Kidney epithelial cell (primary cell): ENCODE measurements around the gene GABPB1. TPM values are rescaled to one million over a fixed set of nuclear protein-coding genes. Genes with fewer than 3 reads are reported as not detected.

Experiments
- DNase-seq: peaks from one replicate; pipeline ENCODE4 v3.0.0-alpha.2; 2010; ENCODE audit warnings: low read depth
- H3K27me3 ChIP-seq: 2 replicates; pipeline ENCODE4 v1.6.0; 2011; ENCODE audit warnings: low read length; ENCODE audit not compliant: control insufficient read depth, insufficient read depth
- H3K36me3 ChIP-seq: 2 replicates; pipeline ENCODE4 v1.5.1; 2011; ENCODE audit warnings: low read length; ENCODE audit not compliant: control insufficient read depth, insufficient read depth
- H3K4me3 ChIP-seq: 2 replicates; pipeline ENCODE4 v1.5.1; 2011; ENCODE audit warnings: low read depth, mild to moderate bottlenecking, control low read depth, low read length
- CTCF ChIP-seq: IDR thresholded peaks from 2 replicates; pipeline ENCODE4 v1.5.1; 2011; ENCODE audit warnings: mild to moderate bottlenecking, moderate library complexity, low read length, control low read depth, inconsistent platforms; ENCODE audit not compliant: insufficient read depth, poor library complexity, severe bottlenecking
- total RNA-seq: library from RNA; depleted of rRNA; stranded (reverse); fragments of >200 nt; gene quantifications from 2 replicates; pipeline ENCODE4 v1.2.3, GENCODE V29; 2015

The GABPB1 gene
- total RNA-seq, 1 donor from 2014 or later = 44.2 TPM

DNA sequence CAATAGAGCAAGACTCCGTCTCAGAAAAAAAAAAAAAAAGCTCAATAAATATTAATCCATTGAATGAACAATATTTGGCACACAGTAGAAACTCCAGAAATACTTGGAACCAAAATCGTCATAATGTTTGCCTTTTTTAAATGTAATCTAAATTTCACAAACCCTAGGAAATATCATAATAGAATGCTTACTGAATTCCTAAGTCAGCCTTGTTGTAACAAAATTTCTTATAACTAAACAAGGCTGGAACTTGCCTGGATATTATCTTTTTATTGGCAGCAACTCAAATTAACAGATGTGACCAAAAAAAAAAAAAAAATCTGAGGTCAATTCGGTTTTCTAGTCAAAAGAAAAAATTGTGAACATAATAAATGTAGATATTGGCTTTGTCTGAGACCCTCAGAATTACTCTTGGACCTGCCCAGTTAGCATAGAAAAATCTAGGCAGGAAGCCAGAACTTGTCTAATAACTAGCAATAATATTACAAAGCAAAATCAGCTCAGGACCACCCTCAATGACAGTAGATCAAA is 33.3 kb downstream of the GABPB1 start:
- no peaks in the 10 kb centered on the region for H3K36me3 ChIP-seq
- DNase-seq = no peak
- no peak for TF ChIP-seq CTCF
- H3K4me3 ChIP-seq = no peak overlapping the region
- H3K27me3 ChIP-seq = no peaks in the 10 kb centered on the region

GRCh38 chr15:50320504-50320903 is 34.5 kb downstream of the GABPB1 start:
- no peak for TF ChIP-seq CTCF
- no peak for DNase-seq
- H3K4me3 ChIP-seq = no peak overlapping the region
- H3K36me3 ChIP-seq = no peaks in the 10 kb centered on the region
- H3K27me3 ChIP-seq = no peaks in the 10 kb centered on the region

- Histone ChIP-seq H3K4me3 (no peak overlapping the region), H3K27me3 (no peaks in the 10 kb centered on the region)
- TF ChIP-seq CTCF = no peak
Measured at GRCh38 chr15:50318697-50319096, 36.3 kb downstream of the GABPB1 start.

GRCh38 chr15:50315814-50316630 is 39.0 kb downstream of the GABPB1 start:
- H3K4me3 ChIP-seq = no peak overlapping the region
- H3K27me3 ChIP-seq = no peaks in the 10 kb centered on the region
- DNase-seq = no peak
- H3K36me3 ChIP-seq = no peaks in the 10 kb centered on the region
- peak; percentile 47 for TF ChIP-seq CTCF

More at GRCh38 chr15:50318697-50319096, 36.3 kb downstream of the GABPB1 start:
- H3K36me3 ChIP-seq = no peaks in the 10 kb centered on the region
- no peak for DNase-seq

GRCh38 chr15:50312636-50313035 is 42.4 kb downstream of the GABPB1 start:
- Histone ChIP-seq H3K36me3 (no peaks in the 10 kb centered on the region), H3K4me3 (no peak overlapping the region), H3K27me3 (no peaks in the 10 kb centered on the region)
- no peak for DNase-seq
- no peak for TF ChIP-seq CTCF

- Histone ChIP-seq H3K36me3 (no peaks in the 10 kb centered on the region), H3K4me3 (no peak overlapping the region), H3K27me3 (no peaks in the 10 kb centered on the region)
- DNase-seq = no peak
- no peak for TF ChIP-seq CTCF
Measured at GRCh38 chr15:50307799-50308198, 47.2 kb downstream of the GABPB1 start.
